Central memory CD4-positive, alpha-beta T cell (primary cell): ENCODE measurements around the gene REEP1.
"Not testable (repeated sequence)": the region's sequence is repeated elsewhere in the genome, so short reads cannot be mapped to it uniquely, and the experiment has no call there.

Source experiments
- DNase-seq: peaks from one replicate; pipeline ENCODE4 v3.0.0; 2022

The REEP1 gene

GRCh38 chr2:86223140-86223926, 114.1 kb downstream of the REEP1 start:
- no peak for DNase-seq

- peak; percentile 35 for DNase-seq
Observed at GRCh38 chr2:86221066-86221684, 116.3 kb downstream of the REEP1 start.

- DNase-seq, result no peak
Observed at GRCh38 chr2:86219896-86220295, 117.5 kb downstream of the REEP1 start.

GRCh38 chr2:86218124-86218523, 119.3 kb downstream of the REEP1 start:
- DNase-seq, result no peak

GRCh38 chr2:86216575-86217555, 120.6 kb downstream of the REEP1 start:
- DNase-seq, result no peak

- no peak for DNase-seq
Observed at GRCh38 chr2:86214503-86214832, 123.0 kb downstream of the REEP1 start.

- no peak for DNase-seq
Observed at GRCh38 chr2:86213699-86214502, 123.5 kb downstream of the REEP1 start.

DNA sequence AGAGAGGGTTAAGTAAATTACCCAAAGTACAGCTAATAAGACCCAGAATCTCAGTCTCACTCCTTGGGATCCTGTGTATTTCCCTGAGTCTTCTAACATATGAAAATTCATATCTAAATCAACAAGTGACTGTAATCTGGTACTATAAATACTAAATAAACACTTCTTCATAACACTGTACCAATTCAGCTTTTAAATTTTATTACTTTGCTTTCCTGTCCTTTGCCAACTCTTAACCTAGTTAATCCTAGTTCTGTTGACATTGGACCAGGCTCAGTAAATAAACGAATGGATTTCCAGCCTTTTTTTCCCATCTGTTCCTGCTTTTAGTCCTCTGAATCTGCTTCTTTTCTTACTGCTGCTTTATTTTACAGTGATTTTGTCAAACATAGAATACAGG, 124.4 kb downstream of the REEP1 start:
- no peak for DNase-seq

DNA sequence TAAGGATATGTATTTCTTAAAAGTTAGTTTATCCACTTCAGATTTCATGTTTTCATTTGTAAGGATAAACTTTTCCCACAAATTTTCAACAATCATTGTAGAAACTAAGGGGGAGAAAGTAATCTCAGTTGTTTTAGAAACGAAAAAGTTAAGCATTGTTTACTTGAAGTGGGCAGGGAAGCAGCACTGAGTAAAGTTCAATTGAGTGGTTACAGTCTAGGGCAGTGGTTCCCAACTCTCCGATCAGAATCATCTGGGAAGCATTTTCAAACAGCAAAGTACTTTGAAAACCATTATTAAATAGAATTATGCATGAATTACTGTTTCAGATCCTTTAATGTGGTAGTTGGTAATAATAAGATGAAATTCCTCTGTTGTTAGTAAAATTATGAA, 125.6 kb downstream of the REEP1 start:
- DNase-seq, result no peak

- no peak for DNase-seq
Observed at GRCh38 chr2:86211033-86211795, 126.2 kb downstream of the REEP1 start.

DNA sequence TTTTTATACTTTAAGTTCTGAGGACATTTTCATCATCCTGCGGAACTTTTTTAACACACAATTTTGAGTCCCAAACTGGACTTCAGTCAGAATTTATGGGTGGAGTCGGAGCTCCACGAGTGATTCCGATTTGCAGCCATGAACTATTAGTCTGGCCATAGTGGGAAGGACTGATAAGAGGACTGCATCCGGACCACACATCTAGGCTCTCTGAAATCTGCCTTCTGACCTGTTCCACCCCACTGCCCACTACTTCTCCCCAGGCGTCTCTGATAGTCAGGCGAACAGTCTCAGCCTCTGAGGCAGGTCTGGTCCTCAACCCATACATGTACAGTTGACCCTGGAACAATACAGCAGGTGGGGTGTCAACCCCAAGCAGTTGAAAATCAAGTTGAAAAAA, 133.0 kb downstream of the REEP1 start:
- DNase-seq, result no peak

DNA sequence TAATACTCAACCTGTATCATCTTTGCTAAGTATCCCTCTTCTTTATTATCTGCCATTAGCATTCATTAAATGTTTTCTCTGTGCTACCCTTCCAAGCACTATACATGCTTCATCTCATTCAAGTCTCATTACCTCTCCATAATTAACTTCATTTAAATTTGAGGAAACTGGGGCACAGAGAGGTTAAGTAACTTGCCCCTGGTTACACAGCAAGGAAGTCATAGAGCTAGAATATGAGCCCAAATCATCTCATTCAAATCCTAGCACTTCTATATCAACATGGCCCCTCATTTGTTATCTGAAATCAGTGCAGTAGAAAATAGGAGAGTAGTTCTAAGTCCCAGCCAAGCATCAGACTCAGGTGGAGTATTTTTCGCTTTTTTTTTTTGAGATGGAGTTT, 133.8 kb downstream of the REEP1 start:
- DNase-seq, result no peak

- DNase-seq, result no peak
Observed at GRCh38 chr2:86202702-86203101, 134.7 kb downstream of the REEP1 start.

- no peak for DNase-seq
Observed at GRCh38 chr2:86202336-86202692, 135.1 kb downstream of the REEP1 start.

DNA sequence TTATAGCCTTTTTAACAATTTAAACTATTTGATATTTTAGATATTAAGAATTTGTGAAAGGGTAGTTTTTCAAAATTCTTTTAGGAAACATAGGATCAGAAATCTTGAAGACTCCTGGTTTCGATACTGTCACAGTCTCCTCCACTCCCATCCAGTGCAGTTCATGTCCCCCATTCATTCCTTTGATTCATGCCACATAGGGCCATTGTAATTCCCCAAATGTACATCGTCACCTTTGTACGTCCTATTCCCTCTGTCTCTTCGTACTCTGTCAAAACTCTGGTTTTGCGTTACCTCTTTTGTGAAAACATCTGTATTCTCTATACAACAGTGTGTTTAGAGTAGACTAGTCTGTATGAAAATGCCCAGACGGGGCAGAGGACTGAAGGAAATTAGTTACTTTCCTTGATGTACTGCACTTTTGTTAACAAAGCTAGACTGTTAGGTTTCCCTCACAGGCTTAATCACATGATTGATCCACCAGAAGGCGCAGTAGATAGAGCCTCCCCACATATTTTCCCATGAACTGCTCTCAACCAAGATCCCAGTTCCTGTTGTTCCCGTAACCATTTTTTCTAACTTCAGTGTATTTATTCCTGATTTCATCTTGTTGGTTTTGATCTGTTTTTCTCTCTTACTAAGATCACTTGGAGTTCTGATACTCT, 135.6 kb downstream of the REEP1 start:
- DNase-seq, result no peak

GRCh38 chr2:86200564-86200963, 136.9 kb downstream of the REEP1 start:
- DNase-seq, result not testable (repeated sequence)

DNA sequence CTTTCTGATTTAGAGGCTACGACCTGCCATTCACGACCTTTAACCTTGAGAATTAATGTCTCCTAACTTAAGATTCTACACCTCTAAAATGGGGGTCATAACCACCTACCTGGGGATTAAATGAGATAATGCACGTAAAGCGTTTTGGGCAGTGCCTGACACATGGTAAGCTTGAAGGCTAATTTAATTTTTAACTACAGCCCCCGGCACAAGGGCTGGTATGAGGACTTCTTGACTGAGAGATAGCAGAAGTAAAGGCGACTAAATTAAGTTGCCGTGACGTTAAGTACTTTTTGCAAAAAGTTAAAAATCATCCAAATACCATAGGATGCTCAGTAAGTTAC, 137.6 kb downstream of the REEP1 start:
- DNase-seq, result no peak

DNA sequence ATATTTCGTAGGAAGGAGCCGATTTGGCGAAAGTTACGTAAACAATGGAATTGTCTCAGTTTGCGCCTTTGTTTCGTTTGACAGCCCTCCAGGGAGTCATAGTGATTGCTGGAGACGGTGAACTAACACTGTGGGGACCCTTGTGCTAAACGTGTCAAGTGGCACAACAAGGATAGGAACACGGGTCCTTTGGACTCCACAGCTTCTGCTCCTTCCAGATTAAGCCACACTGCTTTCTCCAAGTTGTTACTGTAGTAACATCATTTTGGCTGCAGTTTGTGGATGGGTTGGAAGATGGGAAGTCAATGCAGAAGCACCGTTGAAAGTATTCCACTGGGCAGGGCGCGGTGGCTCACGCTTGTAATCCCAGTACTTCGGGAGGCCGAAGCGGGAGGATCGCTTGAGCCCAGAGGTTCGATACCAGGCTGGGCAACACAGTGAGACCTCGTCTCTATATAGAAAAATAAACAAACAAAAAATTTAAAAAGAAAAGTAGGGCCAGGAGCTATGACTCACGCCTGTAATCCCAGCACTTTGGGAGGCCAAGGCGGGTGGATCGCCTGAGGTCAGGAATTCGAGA, 141.5 kb downstream of the REEP1 start:
- no peak for DNase-seq

DNA sequence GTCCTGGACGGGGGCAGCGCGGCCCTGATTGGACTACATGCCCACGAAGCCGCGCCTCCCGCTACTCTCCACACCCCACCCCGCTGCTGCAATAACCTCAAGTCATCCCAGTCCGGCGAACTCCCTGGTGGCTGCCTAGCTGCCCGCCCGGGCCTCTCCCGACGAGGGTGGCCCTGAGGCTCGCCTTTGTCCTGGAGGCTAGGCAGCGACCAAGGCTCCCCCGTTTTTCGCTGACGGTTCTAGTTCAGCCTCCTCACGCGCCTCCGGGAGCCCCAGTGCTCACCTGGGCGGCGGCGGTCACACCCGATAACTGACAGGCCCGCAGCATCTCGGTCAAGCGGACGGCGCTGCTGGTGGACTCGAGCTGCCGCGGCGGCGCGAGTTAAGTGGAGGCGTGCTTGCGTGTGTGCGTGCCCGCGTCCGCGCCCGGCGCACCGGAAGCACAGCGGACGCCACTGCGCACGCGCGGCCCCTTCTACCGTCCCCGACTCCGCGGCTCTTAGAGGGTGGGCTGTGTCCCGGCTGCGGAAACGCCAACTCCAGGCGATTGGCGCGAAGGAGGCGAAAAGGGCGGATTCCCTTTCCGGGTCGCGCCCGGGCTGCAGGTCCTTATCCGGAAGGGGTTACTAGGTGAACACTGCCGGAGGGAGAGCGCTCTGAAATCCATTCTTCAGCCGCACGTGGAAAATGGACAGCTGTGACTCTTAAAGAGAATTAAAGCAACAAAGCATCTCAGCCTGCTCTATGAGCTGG, 142.2 kb downstream of the REEP1 start, which contains the start of gene IMMT:
Gene IMMT, minus strand, starts transcription at position 408 of the 753 bp plus-strand sequence. Its CDS starts 80 bp downstream, at position 328.
- DNase-seq, result peak; percentile 87

- no peak for DNase-seq
Observed at GRCh38 chr2:86194751-86195054, 142.7 kb downstream of the REEP1 start.
